Fibroblast of lung (primary cell): Measurements from ENCODE around the gene DDN. TPM values are rescaled to one million over a fixed set of nuclear protein-coding genes. Genes with fewer than 3 reads are reported as not detected.

ENCODE experiments used
- DNase-seq, 2 donors: peaks; one replicate each; pipeline versions ENCODE4 v3.0.0 to v3.0.0-alpha.2; 2010; ENCODE audit warnings: low read depth in 2 of 2
- H2AFZ ChIP-seq: 2 replicates; pipeline ENCODE4 v1.5.1; 2012; ENCODE audit warnings: low read length, control low read depth, inconsistent platforms
- H3K27ac ChIP-seq: 2 replicates; pipeline ENCODE4 v1.5.1; 2011; ENCODE audit warnings: low read length, control low read depth; ENCODE audit not compliant: insufficient read depth
- H3K27me3 ChIP-seq: 2 replicates; pipeline ENCODE4 v1.5.1; 2011; ENCODE audit warnings: mild to moderate bottlenecking, low read length; ENCODE audit not compliant: control insufficient read depth, insufficient read depth
- H3K36me3 ChIP-seq: 2 replicates; pipeline ENCODE4 v1.5.1; 2011; ENCODE audit warnings: low read length; ENCODE audit not compliant: control insufficient read depth, insufficient read depth
- H3K4me1 ChIP-seq: 2 replicates; pipeline ENCODE4 v1.5.1; 2011; ENCODE audit warnings: low read length; ENCODE audit not compliant: control insufficient read depth, insufficient read depth; ENCODE audit errors: extremely low read depth
- H3K4me2 ChIP-seq: 2 replicates; pipeline ENCODE4 v1.5.1; 2011; ENCODE audit warnings: low read length, control low read depth; ENCODE audit not compliant: insufficient read depth; ENCODE audit errors: extremely low read depth
- H3K4me3 ChIP-seq, 4 experiments: fragments of 200-600 bp in 1 of 4; sonication (generic) in 1 of 4; replicated peaks in 1 of 4; 2 replicates each; pipeline ENCODE4 v1.5.1; 2011 to 2016; ENCODE audit warnings: low read length in 4 of 4, low read depth in 3 of 4, mild to moderate bottlenecking in 3 of 4, control low read depth in 2 of 4, inconsistent platforms in 1 of 4, mixed read lengths in 1 of 4; ENCODE audit not compliant: insufficient read depth in 1 of 4; ENCODE audit errors: control extremely low read depth in 1 of 4
- H3K79me2 ChIP-seq: 2 replicates; pipeline ENCODE4 v1.5.1; 2012; ENCODE audit warnings: mild to moderate bottlenecking, low read length, inconsistent platforms; ENCODE audit not compliant: control insufficient read depth, insufficient read depth
- H3K9ac ChIP-seq: 2 replicates; pipeline ENCODE4 v1.5.1; 2011; ENCODE audit warnings: mild to moderate bottlenecking, low read length, control low read depth; ENCODE audit not compliant: insufficient read depth
- H3K9me3 ChIP-seq: 2 replicates; pipeline ENCODE4 v1.5.1; 2012; ENCODE audit warnings: low read depth, low read length; ENCODE audit not compliant: control insufficient read depth, insufficient read depth
- H4K20me1 ChIP-seq: 2 replicates; pipeline ENCODE4 v1.5.1; 2011; ENCODE audit warnings: low read length; ENCODE audit not compliant: control insufficient read depth, insufficient read depth; ENCODE audit errors: extremely low read depth
- CTCF ChIP-seq, 2 donors: IDR thresholded peaks in 1 of 2; conservative IDR thresholded peaks in 1 of 2; 1 replicate in 1 of 2; 2 replicates in 1 of 2; pipeline ENCODE4 v1.5.1; 2011 to 2012; ENCODE audit warnings: low read length in 2 of 2, control low read depth in 1 of 2, inconsistent platforms in 1 of 2, low read depth in 1 of 2, mild to moderate bottlenecking in 1 of 2
- EZH2 ChIP-seq: IDR thresholded peaks from 2 replicates; pipeline ENCODE4 v1.5.1; 2012; ENCODE audit warnings: low read length, control low read depth, mild to moderate bottlenecking; ENCODE audit errors: missing control alignments
- polyA plus RNA-seq, 2 donors: library from polyadenylated mRNA; depleted of rRNA in 1 of 2; stranded (reverse) in 1 of 2; unstranded in 1 of 2; fragments of >200 nt; gene quantifications; 2 replicates each; pipeline ENCODE4 v1.2.1, GENCODE V29; 2011 to 2012; ENCODE audit warnings: missing spikeins in 1 of 2
- total RNA-seq: library from RNA; depleted of rRNA; stranded (reverse); fragments of >200 nt; gene quantifications from 2 replicates; pipeline ENCODE4 v1.2.1, GENCODE V29; 2014

DDN gene
- total and polyA plus RNA-seq, 2 donors (not counting 1 experiment from before 2014, with no cell fraction given): under 0.01 to 0.09 TPM

GRCh38 chr12:48977290-48978281 lies 21.6 kb downstream of the DDN start:
- DNase-seq: peak in 1 of 2 donors; percentile 59
- no peaks in the 10 kb centered on the region for H3K36me3 ChIP-seq
- H3K4me2 ChIP-seq: no peak overlapping the region
- peaks cover 73% of the 10 kb centered on the region for H3K27me3 ChIP-seq
- H3K9me3 ChIP-seq: no peaks in the 10 kb centered on the region
- H3K9ac ChIP-seq: no peak overlapping the region
- peaks cover 2% of the 10 kb centered on the region for H3K4me1 ChIP-seq
- no peak overlapping the region for H3K4me3 ChIP-seq
- TF ChIP-seq EZH2: no peak
- peak; percentile 46 to 51 for TF ChIP-seq CTCF (conservative IDR thresholded peaks at IDR 0.05 in 1 of 2, IDR thresholded peaks at IDR 0.05 in 1 of 2; ENCODE audit: low read depth in 1 of 2, low read length in 2 of 2)
- H4K20me1 ChIP-seq: no peaks in the 10 kb centered on the region
- H3K79me2 ChIP-seq: no peaks in the 10 kb centered on the region
- H3K27ac ChIP-seq: no peak overlapping the region
- H2AFZ ChIP-seq: no peak overlapping the region

GRCh38 chr12:48973941-48974673 lies 25.1 kb downstream of the DDN start:
- Histone ChIP-seq H2AFZ (no peak overlapping the region), H3K4me3 (no peak overlapping the region), H3K27ac (no peak overlapping the region), H3K9ac (no peak overlapping the region), H3K27me3 (peaks cover 70% of the 10 kb centered on the region), H3K36me3 (no peaks in the 10 kb centered on the region), H3K9me3 (no peaks in the 10 kb centered on the region), H3K79me2 (no peaks in the 10 kb centered on the region), H4K20me1 (no peaks in the 10 kb centered on the region), H3K4me1 (peaks cover 2% of the 10 kb centered on the region), H3K4me2 (no peak overlapping the region)
- peak; percentile 29 to 81 for TF ChIP-seq CTCF (conservative IDR thresholded peaks at IDR 0.05 in 1 of 2, IDR thresholded peaks at IDR 0.05 in 1 of 2; ENCODE audit: low read depth in 1 of 2, low read length in 2 of 2)
- no peak for TF ChIP-seq EZH2
- peak; percentile 57 to 90 for DNase-seq

DNA sequence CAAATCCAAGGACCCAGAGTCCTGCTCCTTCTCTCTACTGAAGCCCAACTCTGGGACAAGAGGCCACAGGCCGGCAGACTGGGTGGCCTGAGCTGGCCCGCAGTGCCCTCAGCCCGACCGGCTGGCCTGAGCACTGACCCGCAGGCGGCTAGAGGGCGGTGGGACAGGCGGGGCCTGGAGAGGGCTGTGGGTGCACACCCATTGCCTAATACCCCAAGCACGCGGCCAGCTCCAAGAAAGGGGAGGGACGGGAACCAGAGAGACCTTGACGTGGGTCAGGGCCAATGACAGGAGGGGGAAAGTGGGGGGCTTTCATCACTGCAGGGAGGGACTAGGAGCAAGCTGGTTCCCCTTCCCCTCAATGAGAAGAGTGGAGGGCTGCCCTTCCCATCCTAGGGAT lies 25.6 kb downstream of the DDN start:
- H3K27me3 ChIP-seq: peaks cover 67% of the 10 kb centered on the region
- TF ChIP-seq EZH2 (no peak), CTCF (conservative IDR thresholded peaks at IDR 0.05 in 1 of 2, IDR thresholded peaks at IDR 0.05 in 1 of 2; ENCODE audit: low read depth in 1 of 2, low read length in 2 of 2) (no peak)
- no peaks in the 10 kb centered on the region for H3K79me2 ChIP-seq
- no peak overlapping the region for H3K4me3 ChIP-seq
- no peaks in the 10 kb centered on the region for H4K20me1 ChIP-seq
- no peaks in the 10 kb centered on the region for H3K9me3 ChIP-seq
- H3K9ac ChIP-seq: no peak overlapping the region
- H3K4me1 ChIP-seq: peaks cover 2% of the 10 kb centered on the region
- no peak overlapping the region for H2AFZ ChIP-seq
- DNase-seq: peak in 1 of 2 donors; percentile 88
- H3K27ac ChIP-seq: no peak overlapping the region
- no peak overlapping the region for H3K4me2 ChIP-seq
- no peaks in the 10 kb centered on the region for H3K36me3 ChIP-seq
